ENCODE results near the gene DUSP1.

Gene DUSP1

GRCh38 chr5:172802112-172802511 lies 31.1 kb upstream of the DUSP1 start:
- TF ChIP-seq GATA3 (IDR thresholded peaks at IDR 0.05; ENCODE audit: low read depth, low read length) (no peak), GATA2 (IDR thresholded peaks at IDR 0.05; ENCODE audit: low read depth, low read length) (no peak)

GRCh38 chr5:172801179-172801671 lies 30.2 kb upstream of the DUSP1 start:
- no peak for TF ChIP-seq GATA3 (IDR thresholded peaks at IDR 0.05; ENCODE audit: low read depth, low read length)
- no peak for TF ChIP-seq GATA2 (IDR thresholded peaks at IDR 0.05; ENCODE audit: low read depth, low read length)

GRCh38 chr5:172800088-172800551 lies 29.1 kb upstream of the DUSP1 start:
- no peak for TF ChIP-seq GATA2 (IDR thresholded peaks at IDR 0.05; ENCODE audit: low read depth, low read length)
- no peak for TF ChIP-seq GATA3 (IDR thresholded peaks at IDR 0.05; ENCODE audit: low read depth, low read length)

- TF ChIP-seq GATA3 (IDR thresholded peaks at IDR 0.05; ENCODE audit: low read depth, low read length) (no peak), GATA2 (IDR thresholded peaks at IDR 0.05; ENCODE audit: low read depth, low read length) (no peak)
Measured at GRCh38 chr5:172799416-172799815, 28.4 kb upstream of the DUSP1 start.

GRCh38 chr5:172798422-172799215 lies 27.6 kb upstream of the DUSP1 start:
- TF ChIP-seq GATA3 (IDR thresholded peaks at IDR 0.05; ENCODE audit: low read depth, low read length) (no peak), GATA2 (IDR thresholded peaks at IDR 0.05; ENCODE audit: low read depth, low read length) (no peak)

- TF ChIP-seq GATA2 (IDR thresholded peaks at IDR 0.05; ENCODE audit: low read depth, low read length) (no peak), GATA3 (IDR thresholded peaks at IDR 0.05; ENCODE audit: low read depth, low read length) (no peak)
Measured at GRCh38 chr5:172797771-172798191, 26.8 kb upstream of the DUSP1 start.

GRCh38 chr5:172796306-172796705 lies 25.3 kb upstream of the DUSP1 start:
- TF ChIP-seq GATA3 (IDR thresholded peaks at IDR 0.05; ENCODE audit: low read depth, low read length) (no peak), GATA2 (IDR thresholded peaks at IDR 0.05; ENCODE audit: low read depth, low read length) (no peak)

GRCh38 chr5:172795318-172795977 lies 24.5 kb upstream of the DUSP1 start:
- no peak for TF ChIP-seq GATA2 (IDR thresholded peaks at IDR 0.05; ENCODE audit: low read depth, low read length)
- TF ChIP-seq GATA3 (IDR thresholded peaks at IDR 0.05; ENCODE audit: low read depth, low read length), result no peak

- TF ChIP-seq GATA2 (IDR thresholded peaks at IDR 0.05; ENCODE audit: low read depth, low read length), result no peak
- TF ChIP-seq GATA3 (IDR thresholded peaks at IDR 0.05; ENCODE audit: low read depth, low read length), result no peak
Measured at GRCh38 chr5:172793577-172794488, 22.8 kb upstream of the DUSP1 start.

GRCh38 chr5:172792701-172793570 lies 21.9 kb upstream of the DUSP1 start:
- TF ChIP-seq GATA3 (IDR thresholded peaks at IDR 0.05; ENCODE audit: low read depth, low read length) (no peak), GATA2 (IDR thresholded peaks at IDR 0.05; ENCODE audit: low read depth, low read length) (no peak)

GRCh38 chr5:172791726-172792445 lies 20.9 kb upstream of the DUSP1 start:
- TF ChIP-seq GATA3 (IDR thresholded peaks at IDR 0.05; ENCODE audit: low read depth, low read length), result no peak
- TF ChIP-seq GATA2 (IDR thresholded peaks at IDR 0.05; ENCODE audit: low read depth, low read length), result no peak

GRCh38 chr5:172791286-172791685 lies 20.3 kb upstream of the DUSP1 start:
- no peak for TF ChIP-seq GATA3 (IDR thresholded peaks at IDR 0.05; ENCODE audit: low read depth, low read length)
- TF ChIP-seq GATA2 (IDR thresholded peaks at IDR 0.05; ENCODE audit: low read depth, low read length), result no peak
